K562 (cell line): ENCODE data around the gene SLC18A3. TPM values are rescaled to one million over a fixed set of nuclear protein-coding genes. Genes with fewer than 3 reads are reported as not detected.

Experiments used
- ATAC-seq: fragments of 200-7000 bp; cut with Tn5 transposase; 3 replicates; pipeline ENCODE4 v1.9.1; 2020; ENCODE audit warnings: moderate library complexity
- BruUV-seq: library from RNA; stranded (reverse); fragments of 400-500 nt; replicated peaks from 2 replicates; lab custom pipeline; 2021; lab: Mats Ljungman, UMichigan
- CTCF ChIA-PET: fragments of 300-600 bp; formaldehyde crosslinking; extraction: SDS; loops from one replicate; lab custom pipeline; 2021; ENCODE audit warnings: low intra/inter-chr PET ratio; lab: Yijun Ruan, JAX
- POLR2A ChIA-PET: fragments of 300-600, 350-650 bp; sonication (Branson Sonifier 250); formaldehyde crosslinking; extraction: SDS; loops from one replicate; lab custom pipeline; 2021; ENCODE audit warnings: antibody characterized with exemption, inconsistent platforms; lab: Yijun Ruan, JAX
- DNase-seq, 4 experiments: peaks; one replicate each; pipeline versions ENCODE4 v3.0.0 to v3.0.0-alpha.2; 2011 to 2018; ENCODE audit warnings: low spot score in 3 of 4, mixed read lengths in 3 of 4; ENCODE audit errors: extremely low read depth in 1 of 4
- FAIRE-seq: peaks from 2 replicates; lab custom pipeline; 2011; peaks lifted over from hg19 to GRCh38; lab: Jason Lieb, UNC
- H2AFZ ChIP-seq: 2 replicates; pipeline ENCODE4 v1.6.0; 2011; ENCODE audit warnings: low read depth, low read length, control low read depth, inconsistent platforms
- H3K27ac ChIP-seq: fragments of 200-600 bp; 3 replicates; pipeline ENCODE4 v1.8.0; 2011; ENCODE audit warnings: low read depth, mild to moderate bottlenecking, control low read depth, inconsistent platforms, low read length, moderate library complexity, mixed read lengths; ENCODE audit errors: extremely low read depth
- H3K27me3 ChIP-seq, 2 experiments: fragments of 300-600 bp in 1 of 2; 2 replicates in 1 of 2; 3 replicates in 1 of 2; pipeline versions ENCODE4 v1.6.0 to v1.8.0; 2011; ENCODE audit warnings: inconsistent platforms in 2 of 2, low read length in 2 of 2, mild to moderate bottlenecking in 1 of 2, mixed read lengths in 1 of 2, moderate library complexity in 1 of 2; ENCODE audit not compliant: control insufficient read depth in 2 of 2, insufficient read depth in 2 of 2
- H3K36me3 ChIP-seq: fragments of 300-600 bp; 3 replicates; pipeline ENCODE4 v1.8.0; 2011; ENCODE audit warnings: mild to moderate bottlenecking, low read length, inconsistent platforms; ENCODE audit not compliant: control insufficient read depth, insufficient read depth
- H3K4me1 ChIP-seq, 2 experiments: fragments of 200-600 bp in 1 of 2; replicated peaks in 1 of 2; 2 replicates in 1 of 2; 3 replicates in 1 of 2; pipeline versions ENCODE4 v1.5.1 to v1.8.0; 2011; ENCODE audit warnings: inconsistent platforms in 2 of 2, low read length in 2 of 2, mild to moderate bottlenecking in 1 of 2, mixed read lengths in 1 of 2, moderate library complexity in 1 of 2; ENCODE audit not compliant: control insufficient read depth in 2 of 2, insufficient read depth in 2 of 2
- H3K4me2 ChIP-seq: 2 replicates; pipeline ENCODE4 v1.6.1; 2011; ENCODE audit warnings: low read length, control low read depth, inconsistent platforms, mixed read lengths; ENCODE audit not compliant: insufficient read depth
- H3K4me3 ChIP-seq: fragments of 200-600 bp; sonication (generic), shearing (Covaris generic); 2 replicates; pipeline ENCODE4 v1.5.1; 2016; ENCODE audit warnings: control low read depth, inconsistent platforms
- H3K79me2 ChIP-seq: fragments of 200-600 bp; 3 replicates; pipeline ENCODE4 v1.8.0; 2011; ENCODE audit warnings: low read length, inconsistent platforms; ENCODE audit not compliant: control insufficient read depth, insufficient read depth
- H3K9ac ChIP-seq, 2 experiments: 2 replicates each; pipeline versions ENCODE4 v1.6.0 to v1.6.1; 2011; ENCODE audit warnings: low read depth in 2 of 2, low read length in 2 of 2, control low read depth in 1 of 2, inconsistent platforms in 1 of 2, mild to moderate bottlenecking in 1 of 2, mixed read lengths in 1 of 2; ENCODE audit not compliant: insufficient read depth in 1 of 2
- H3K9me1 ChIP-seq: one replicate; pipeline ENCODE4 v1.6.0; 2011; ENCODE audit warnings: inconsistent platforms, mild to moderate bottlenecking, low read length, moderate library complexity; ENCODE audit not compliant: control insufficient read depth, insufficient read depth
- H3K9me3 ChIP-seq: replicated peaks from 2 replicates; pipeline ENCODE4 v1.5.1; 2011; ENCODE audit warnings: low read depth, low read length, inconsistent platforms; ENCODE audit not compliant: control insufficient read depth, insufficient read depth
- H4K20me1 ChIP-seq: replicated peaks from 2 replicates; pipeline ENCODE4 v1.6.1; 2011; ENCODE audit warnings: low read length, inconsistent platforms, mixed read lengths; ENCODE audit not compliant: control insufficient read depth, insufficient read depth
- CTBP1 ChIP-seq: fragments of 450-650 bp; IDR thresholded peaks from 2 replicates; pipeline ENCODE4 v1.6.1; 2016; ENCODE audit warnings: borderline replicate concordance
- GABPA ChIP-seq: fragments of 200-800 bp; sonication (Bioruptor generic); conservative IDR thresholded peaks from 2 replicates; pipeline ENCODE4 v1.6.1; 2016; ENCODE audit warnings: low read depth, missing genetic modification characterization, missing compliant biosample characterization
- MBD2 ChIP-seq: sonication (generic); IDR thresholded peaks from 2 replicates; pipeline ENCODE4 v1.6.1; 2016; ENCODE audit warnings: low read depth, borderline replicate concordance
- SMARCC2 ChIP-seq: fragments of 450-650 bp; IDR thresholded peaks from 2 replicates; pipeline ENCODE4 v1.6.1; 2017; ENCODE audit warnings: antibody characterized with exemption, moderate library complexity, mild to moderate bottlenecking, low read depth
- TCF7L2 ChIP-seq: fragments of 150-350 bp; IDR thresholded peaks from 2 replicates; pipeline ENCODE4 v1.6.1; 2016; ENCODE audit warnings: low read depth, mild to moderate bottlenecking, low read length, moderate library complexity
- TGIF2 ChIP-seq: sonication (generic); formaldehyde crosslinking; IDR thresholded peaks from 2 replicates; pipeline ENCODE4 v1.8.1; 2022; ENCODE audit warnings: mild to moderate bottlenecking, missing genetic modification reagents, moderate library complexity
- ZNF212 ChIP-seq: fragments of 450-650 bp; formaldehyde crosslinking; IDR thresholded peaks from 2 replicates; pipeline ENCODE4 v1.4.0; 2020; ENCODE audit warnings: mild to moderate bottlenecking
- WGBS: fragments of 100-300 bp; shearing (Covaris generic); methylation state at CpG from one replicate; pipeline ENCODE4 v1.1.6; 2016; ENCODE audit warnings: low coverage, mixed read lengths; ENCODE audit not compliant: insufficient coverage; ENCODE audit errors: missing lambda C conversion rate; 5-methylcytosine and 5-hydroxymethylcytosine counted together
- in situ Hi-C: fragments of 300-500 bp; cut with MboI; formaldehyde crosslinking; loops from 4 replicates; pipeline ENCODE4 v1.15.0; 2018; ENCODE audit warnings: inconsistent platforms, mixed read lengths
- intact Hi-C: fragments of 100-400 bp; cut with micrococcal nuclease; formaldehyde crosslinking; loops from 2 replicates; pipeline ENCODE4 v1.14.2; 2022
- polyA plus RNA-seq, 8 experiments: library from polyadenylated mRNA; depleted of rRNA in 4 of 8; stranded (reverse) in 5 of 8; unstranded in 3 of 8; fragments of >200 nt; fragmentation: Nextera tagmentation in 2 of 8; fragmentation: Illumina TruSeq in 1 of 8; extraction: Ambion mirVana in 2 of 8; extraction: Trizol in 1 of 8; gene quantifications; 2 replicates each; pipeline versions ENCODE4 v1.2.1 to v1.2.3, GENCODE V29; 2011 to 2014; ENCODE audit warnings: inconsistent platforms in 1 of 8, missing spikeins in 1 of 8
- total RNA-seq, 7 experiments: library from RNA; depleted of rRNA in 6 of 7; stranded (reverse); fragments of >200 nt in 6 of 7; fragmentation: Illumina TruSeq in 2 of 7; extraction: Trizol in 2 of 7; gene quantifications; 2 replicates each; pipeline versions ENCODE4 v1.2.1 to v1.2.3, GENCODE V29; 2011 to 2021; ENCODE audit warnings: low replicate concordance in 1 of 7

Gene SLC18A3
- total and polyA plus RNA-seq, 9 of the 15 experiments (the other 6 are each of a cell fraction or from before 2014, with no cell fraction given), result not detected

- no TSS peak for BruUV-seq
- H3K4me2 ChIP-seq, result no peak overlapping the region
- peaks cover 0 to 16% of the 10 kb centered on the region in 2 experiments; a peak in 1 of 5 replicates for H3K27me3 ChIP-seq
- no peak overlapping the region for H2AFZ ChIP-seq
- H3K9ac ChIP-seq, result no peak overlapping the region
- no peak overlapping the region for H3K4me3 ChIP-seq
- ATAC-seq (no peak), DNase-seq (no peak), FAIRE-seq (no peak)
- TF ChIP-seq MBD2 (no peak), CTBP1 (no peak), TGIF2 (CRISPR knock-in tag) (no peak), GABPA (tag) (no peak), TCF7L2 (no peak), SMARCC2 (no peak), ZNF212 (no peak)
- WGBS, result 1% methylated on average over 13 of the region's 13 CpGs
- H3K9me3 ChIP-seq, result no peaks in the 10 kb centered on the region
- POLR2A ChIA-PET, result interaction anchor here (0.5 to 0.8 kb wide), 3 partner anchors 10 to 667 kb away, joined by 3 to 4 read pairs (median 3); no protein-coding TSS in a partner anchor
- peaks cover 0 to 3% of the 10 kb centered on the region in 2 experiments; a peak in 2 of 5 replicates for H3K4me1 ChIP-seq
- in situ Hi-C loops (loop anchor here (25.0 kb wide), 1 partner anchor 641 kb away; no protein-coding TSS in a partner anchor), intact Hi-C loops (loop anchor here (2.0 to 10.0 kb wide), 3 partner anchors 319 to 679 kb away; no protein-coding TSS in a partner anchor)
- H3K9me1 ChIP-seq, result no peaks in the 10 kb centered on the region
- CTCF ChIA-PET, result no interaction called here
- H3K27ac ChIP-seq, result no peak overlapping the region
- H3K36me3 ChIP-seq, result no peaks in the 10 kb centered on the region
- no peaks in the 10 kb centered on the region for H3K79me2 ChIP-seq
- no peaks in the 10 kb centered on the region; the same call in 1 of the 2 replicates for H4K20me1 ChIP-seq
These were observed 14.2 kb upstream of the SLC18A3 start for GRCh38 chr10:49595713-49596492.
